DMS 273 (cell line): ENCODE results near the gene KIF17.
A peak's percentile ranks its signal among the peaks of the same experiment; 100 is the strongest.

ENCODE experiments used
- DNase-seq: peaks from one replicate; lab custom pipeline; 2025; ENCODE audit not compliant: unreplicated experiment; lab: John Stamatoyannopoulos, UW

KIF17 gene

DNA sequence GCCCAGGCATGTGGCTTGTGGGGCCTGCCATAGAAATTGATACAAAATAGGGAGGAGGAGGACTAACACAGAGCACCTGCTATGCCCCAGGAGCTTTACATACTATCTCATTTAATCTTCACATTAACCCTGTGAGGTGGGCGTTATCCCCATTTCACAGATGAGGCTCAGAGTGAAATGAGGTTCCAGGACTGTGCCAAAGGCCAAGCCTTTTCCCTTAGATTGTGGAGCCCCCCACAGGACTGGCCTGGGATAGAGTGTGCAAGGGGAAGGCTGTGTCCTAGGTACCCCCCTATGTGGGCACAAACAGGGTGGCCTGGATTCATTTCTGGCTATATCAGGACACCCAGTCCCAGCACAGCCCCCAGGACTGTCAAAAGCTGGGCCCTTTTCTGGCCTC lies 54.4 kb downstream of the KIF17 start:
- DNase-seq, result peak; percentile 47

DNA sequence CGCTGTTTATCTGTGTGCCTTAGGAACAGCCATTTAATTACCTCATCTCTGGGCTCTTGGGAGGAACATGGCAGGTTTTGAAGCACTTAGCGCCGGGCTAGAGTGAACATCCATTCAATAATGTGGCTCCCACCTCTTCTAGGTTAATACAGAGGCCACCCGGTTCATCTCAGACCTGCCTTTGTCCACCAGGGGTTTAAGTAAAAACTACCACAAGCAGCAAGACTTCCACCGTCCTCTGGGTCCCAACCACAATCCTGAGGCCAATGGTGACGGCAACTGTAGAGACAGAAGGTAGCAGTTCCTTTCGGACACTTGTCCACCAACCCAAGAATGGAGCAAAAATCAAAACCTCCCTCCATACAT lies 55.7 kb downstream of the KIF17 start:
- peak; percentile 53 for DNase-seq

DNA sequence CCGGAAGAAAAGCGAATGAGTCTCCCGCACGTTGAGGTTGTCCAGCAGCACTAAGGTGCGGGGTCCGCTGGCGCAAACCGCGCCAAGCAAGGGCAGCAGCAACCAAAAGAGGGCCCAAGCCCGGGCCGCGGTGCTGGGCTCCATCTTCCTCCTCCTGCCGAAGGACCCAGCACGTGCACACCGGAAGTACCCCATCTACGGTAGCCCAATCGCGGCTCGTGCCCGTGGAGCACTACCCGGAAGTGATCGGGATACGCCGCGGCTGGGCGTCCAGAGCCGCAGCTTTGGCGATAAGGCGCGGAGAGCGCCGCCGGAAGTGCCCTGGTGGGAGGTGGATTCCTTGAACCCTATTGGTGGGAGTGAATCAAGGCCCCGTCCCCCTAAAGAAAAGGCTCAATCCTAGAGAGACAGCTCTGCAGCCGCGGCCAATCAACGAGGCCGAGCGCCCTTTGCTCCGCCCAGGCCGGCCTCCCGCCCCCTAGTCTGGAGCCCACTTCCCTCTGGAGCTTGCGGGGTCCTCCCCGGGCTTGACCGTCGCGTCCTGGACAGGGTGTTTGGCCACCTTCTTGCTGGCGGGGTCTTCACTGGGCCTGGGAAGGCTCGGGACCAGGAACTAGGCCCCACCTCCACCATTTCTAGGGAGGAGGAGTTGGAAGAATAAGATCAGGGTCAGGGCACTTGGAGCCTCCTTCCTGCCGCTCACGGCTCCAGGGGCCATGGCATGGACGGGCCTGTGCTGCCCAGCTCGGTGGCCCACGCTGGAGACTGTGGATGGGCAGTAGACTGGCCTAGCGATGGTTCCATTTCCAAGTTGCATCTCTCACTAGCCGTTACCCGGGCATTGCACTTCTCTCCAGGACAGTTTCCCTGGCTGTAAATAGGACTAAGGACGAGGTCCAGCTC lies 56.3 kb downstream of the KIF17 start, which contains the start of gene DDOST:
TSS of gene DDOST (minus strand) at position 163 of the 903 bp plus-strand sequence. CDS start at position 144, 19 bp downstream.
- DNase-seq, result peak; percentile 99

DNA sequence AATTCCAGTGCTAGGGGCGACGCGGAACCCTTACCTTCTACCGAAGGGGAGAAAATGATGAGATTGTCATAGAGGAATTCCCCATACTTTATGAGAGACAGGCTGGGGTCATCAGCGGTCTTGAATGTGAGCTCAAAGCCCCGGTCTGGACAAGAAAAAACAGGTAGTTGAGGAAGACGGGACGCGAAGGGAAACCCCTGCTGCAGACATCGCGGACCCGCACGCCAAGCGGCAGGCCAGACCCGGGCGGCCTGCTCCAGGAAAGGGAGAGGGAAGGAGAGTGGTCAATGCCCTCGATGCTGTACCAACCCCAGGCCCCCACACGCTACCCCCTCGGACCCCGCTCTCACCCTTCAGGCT lies 57.0 kb downstream of the KIF17 start:
- peak; percentile 53 for DNase-seq

DNA sequence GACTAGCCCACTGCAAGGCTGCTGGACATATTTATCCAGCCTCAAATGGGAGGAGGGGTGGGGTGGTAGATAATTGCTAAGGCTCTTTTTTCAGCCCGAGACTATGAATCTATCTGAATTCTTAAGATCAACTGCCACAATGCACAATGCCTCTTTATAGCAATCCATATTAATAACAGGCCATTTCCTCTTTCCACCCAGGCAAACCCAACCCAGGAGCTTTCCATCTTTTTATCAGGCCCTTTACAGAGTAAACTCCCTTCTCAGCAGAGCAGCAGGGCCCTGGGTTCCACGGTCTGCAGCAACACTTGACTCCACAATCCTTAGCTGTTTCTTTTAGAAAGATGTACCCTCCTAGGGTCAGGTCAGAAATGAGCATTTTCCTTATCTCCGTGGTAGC lies 57.4 kb downstream of the KIF17 start:
- no peak for DNase-seq

DNA sequence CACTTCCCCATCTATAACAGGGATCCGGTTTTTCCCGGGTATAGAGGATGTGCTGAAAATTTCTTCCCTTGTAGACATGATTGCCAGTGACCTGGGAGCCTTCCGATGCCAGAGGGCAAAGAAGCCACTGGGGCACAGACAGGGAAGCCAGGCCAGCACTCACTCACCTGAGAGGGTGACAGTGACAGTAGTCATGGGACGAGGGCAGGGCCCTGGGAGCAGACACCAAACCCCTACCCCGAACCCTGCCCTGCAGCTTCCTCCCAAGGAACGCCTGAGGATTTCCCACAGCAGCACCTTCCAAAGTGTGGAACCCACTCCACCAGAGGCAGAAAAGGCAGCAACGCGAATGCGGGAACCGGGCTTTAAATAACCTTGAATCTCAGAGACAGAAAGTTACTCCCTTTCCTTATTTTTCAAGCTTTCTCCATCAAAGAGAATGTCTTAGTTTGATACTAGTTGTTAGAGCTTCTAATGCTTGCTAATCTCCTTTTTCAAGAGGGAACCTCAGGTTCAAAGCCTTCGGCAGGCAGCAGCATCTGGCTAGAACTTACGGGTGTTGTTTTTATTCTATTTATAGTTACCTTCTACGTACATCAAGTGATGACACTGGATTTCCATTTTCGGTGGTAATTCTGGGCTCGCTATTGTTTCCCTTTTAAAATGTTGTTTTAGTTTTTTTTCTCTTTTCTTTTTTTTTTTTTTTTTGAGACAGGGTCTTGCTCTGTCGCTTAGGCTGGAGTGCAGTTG lies 59.5 kb downstream of the KIF17 start:
- no peak for DNase-seq

DNA sequence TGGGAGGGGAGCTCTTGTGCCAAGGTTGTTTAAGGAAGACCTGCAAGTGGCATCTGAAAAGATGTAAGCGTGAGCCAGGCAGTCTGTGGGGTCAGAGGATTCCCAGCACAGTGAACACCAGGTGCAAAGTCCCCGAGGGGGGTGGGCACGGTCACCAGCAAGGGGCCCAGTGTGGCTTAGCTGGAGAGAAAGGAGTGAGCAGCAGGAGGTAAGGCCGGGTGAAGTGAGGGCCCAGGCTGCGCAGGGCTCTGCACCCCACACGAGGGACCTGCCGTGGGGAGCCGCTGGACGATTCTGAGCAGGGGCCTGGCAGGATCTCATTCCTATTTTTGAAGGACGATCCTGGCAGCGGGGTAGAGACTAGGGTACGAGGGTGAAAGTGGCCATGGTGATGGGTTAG lies 60.8 kb downstream of the KIF17 start:
- DNase-seq, result no peak

DNA sequence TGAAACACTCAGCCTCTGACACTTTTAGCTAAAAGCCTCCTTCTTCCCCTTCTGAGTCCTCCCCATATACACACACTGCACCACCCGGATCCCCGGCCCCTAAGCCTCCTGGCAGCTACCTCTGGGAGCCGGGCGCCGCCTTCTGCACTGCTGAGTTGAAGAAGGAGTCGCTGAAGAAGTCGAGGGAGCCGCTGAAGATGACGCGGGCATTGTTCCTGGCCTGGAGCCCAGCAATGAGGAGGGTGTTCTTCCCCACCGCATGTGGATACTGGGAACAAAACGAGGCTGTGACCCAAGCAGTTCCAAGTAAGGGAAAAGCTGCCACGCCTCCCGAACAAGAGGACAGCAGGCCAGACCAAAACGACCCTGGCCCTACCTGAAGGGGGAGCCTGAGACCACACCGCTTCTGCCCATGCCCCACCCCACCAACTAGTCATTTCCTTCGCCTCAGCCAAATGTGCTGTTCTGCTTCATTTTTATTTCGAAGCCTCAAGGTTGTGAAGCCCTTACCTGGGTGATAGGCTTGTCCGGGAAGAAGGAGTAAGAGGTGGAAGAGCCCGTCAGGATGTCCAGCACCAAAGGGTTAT lies 63.6 kb downstream of the KIF17 start:
- DNase-seq, result no peak

DNA sequence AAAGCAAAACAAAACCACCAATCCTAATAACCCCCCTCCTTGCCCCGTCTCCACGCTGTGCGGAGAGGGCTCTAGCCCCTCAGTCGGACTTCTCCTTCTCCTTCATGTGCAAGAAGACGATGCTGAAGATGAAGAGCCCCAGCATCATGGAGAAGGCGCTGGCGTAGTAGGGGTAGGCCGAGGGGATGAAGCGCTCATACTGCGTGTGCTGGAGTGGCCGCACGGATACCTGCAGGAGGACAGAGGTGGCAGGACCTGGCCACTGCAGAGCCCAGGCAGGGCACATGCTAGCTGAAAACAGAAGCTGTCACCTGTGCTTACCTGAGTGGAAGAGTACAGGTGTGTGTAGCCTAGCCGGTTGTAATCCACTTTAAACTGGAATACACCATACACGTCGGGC lies 65.5 kb downstream of the KIF17 start:
- no peak for DNase-seq

DNA sequence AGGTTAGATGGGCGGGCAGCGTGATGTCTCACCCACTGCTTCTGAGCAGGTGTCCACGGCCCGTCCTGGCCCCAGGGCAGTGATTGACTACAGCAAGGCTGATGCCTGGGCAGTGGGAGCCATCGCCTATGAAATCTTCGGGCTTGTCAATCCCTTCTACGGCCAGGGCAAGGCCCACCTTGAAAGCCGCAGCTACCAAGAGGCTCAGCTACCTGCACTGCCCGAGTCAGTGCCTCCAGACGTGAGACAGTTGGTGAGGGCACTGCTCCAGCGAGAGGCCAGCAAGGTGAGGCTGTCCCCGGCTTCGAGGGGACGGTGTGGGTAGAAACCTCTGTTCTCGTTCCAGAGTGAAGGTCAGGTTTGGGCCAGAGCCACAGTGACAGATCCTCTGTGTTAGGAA lies 68.9 kb downstream of the KIF17 start:
- no peak for DNase-seq

DNA sequence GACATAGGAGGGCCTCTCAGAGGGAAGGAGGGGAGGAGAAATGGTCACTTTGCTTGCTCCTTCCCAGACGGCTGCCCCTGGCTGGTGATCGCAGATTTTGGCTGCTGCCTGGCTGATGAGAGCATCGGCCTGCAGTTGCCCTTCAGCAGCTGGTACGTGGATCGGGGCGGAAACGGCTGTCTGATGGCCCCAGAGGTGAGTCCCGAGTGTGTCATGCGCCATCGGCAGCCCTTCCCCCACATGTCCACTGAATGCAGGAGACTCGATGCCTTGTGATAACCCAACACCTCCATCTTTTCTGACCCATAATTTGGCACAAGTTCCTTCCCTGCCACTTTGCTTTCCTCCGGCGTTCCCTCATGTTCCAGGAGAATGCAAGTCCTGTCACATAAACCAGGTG lies 69.4 kb downstream of the KIF17 start:
- no peak for DNase-seq

DNA sequence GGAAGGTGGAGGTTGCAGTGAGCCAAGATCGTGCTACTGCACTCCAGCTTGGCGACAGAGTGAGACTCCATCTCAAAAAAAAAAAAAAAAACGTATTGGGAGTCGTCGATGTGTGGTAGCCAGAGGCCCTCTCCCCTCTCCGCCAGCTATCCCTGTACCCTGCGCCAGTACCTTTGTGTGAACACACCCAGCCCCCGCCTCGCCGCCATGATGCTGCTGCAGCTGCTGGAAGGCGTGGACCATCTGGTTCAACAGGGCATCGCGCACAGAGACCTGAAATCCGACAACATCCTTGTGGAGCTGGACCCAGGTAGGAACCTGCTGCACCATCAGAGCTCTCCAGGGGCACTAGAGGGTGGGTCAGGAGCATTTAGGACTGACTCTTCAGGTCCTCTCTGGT lies 72.4 kb downstream of the KIF17 start:
- DNase-seq, result no peak

DNA sequence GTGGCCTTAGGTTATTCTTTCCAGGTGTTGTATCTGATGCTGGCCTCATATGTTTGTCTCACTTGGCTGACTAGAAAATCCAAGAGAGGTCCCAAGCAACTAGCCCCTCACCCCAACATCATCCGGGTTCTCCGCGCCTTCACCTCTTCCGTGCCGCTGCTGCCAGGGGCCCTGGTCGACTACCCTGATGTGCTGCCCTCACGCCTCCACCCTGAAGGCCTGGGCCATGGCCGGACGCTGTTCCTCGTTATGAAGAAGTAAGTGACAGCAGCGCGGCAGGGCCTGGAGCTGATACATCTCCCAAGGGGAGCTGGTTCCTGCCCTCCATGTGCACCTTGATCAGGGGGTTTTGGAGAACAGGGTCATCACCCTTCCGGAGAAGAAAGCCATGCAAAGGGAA lies 73.4 kb downstream of the KIF17 start:
- no peak for DNase-seq

DNA sequence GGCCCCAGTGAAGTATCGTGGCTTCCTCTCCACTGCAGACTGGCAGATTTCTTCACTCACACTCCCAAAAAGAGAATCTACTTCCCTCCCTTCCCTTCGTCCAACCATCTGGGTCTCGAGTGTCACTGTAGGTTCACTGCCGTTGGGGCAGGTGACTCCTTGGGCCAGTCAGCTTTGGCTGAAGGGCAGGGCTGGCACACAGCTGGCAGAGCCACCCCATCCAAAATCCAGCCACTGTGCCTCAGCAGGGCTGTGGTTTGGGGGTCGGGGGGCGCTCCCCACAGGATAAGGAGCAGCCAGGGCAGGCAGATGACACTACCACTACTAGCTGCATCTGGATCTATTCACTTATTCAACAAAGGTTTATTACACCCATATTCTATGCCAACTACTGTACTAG lies 74.7 kb downstream of the KIF17 start:
- no peak for DNase-seq

DNA sequence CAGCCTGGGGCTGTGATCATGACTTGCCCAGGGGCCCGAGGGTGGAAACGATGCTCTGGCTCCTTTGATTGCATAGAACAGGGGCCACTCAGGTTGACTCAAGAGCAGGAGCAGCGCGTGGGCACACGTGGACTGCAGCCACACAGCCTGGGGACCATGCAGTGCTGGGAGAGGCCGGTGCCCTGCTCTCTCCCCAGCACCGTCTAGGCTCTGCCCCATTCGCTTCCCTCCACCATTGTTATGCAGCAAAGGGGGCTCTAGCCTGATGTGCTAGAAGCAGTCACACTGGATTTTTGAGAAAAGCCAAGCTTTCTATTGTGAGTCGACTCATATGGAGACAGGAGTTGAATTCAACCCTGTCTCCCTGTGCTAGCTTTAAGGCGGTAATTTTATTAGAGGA lies 75.8 kb downstream of the KIF17 start:
- DNase-seq, result no peak

DNA sequence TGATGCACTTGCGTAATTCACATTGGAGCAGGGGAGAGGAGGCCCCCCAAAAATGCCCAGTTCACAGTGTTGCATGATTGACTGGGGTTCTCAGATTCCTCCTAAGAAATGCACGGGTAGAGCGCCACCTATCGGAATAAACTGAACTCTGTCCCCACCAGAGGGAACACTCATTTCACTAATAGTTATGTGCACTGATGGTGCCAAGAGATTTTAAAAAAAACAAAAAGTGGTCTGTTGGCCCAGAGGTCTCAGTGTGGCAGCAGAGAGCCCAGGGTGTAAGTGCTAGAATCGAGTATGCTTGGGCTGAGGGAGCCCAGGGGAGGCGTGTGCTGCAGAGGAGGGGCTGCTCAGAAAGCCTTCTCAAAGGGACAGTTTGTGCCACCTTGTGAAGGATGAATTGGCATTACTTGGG lies 77.6 kb downstream of the KIF17 start:
- peak; percentile 75 for DNase-seq

DNA sequence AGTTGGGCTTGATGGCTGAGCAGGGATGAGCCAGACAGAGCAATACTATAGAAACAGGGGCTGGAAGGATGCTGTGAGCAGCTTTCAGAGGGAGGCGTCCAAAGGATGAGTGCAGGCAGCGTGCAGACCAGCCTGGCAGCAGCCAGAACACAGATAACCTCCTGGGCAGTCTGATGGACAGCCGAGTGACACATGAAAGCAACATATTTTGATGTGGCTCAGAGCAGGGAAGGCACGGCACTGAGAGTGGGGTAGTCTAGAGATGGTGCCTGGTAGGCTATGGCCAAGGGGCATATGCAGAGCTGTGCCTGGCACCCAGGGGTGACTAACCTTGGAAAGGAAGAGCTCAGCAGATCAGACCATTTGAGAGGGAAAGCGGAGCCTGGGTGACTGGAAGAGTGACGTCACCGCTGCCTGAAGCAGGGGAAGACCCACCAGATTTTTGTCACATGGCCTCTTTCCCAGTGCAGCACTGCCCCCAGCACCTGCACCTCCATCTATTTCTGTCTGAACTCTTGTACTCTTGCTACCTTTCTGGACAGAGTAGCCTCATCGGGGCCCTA lies 80.9 kb downstream of the KIF17 start:
- no peak for DNase-seq

DNA sequence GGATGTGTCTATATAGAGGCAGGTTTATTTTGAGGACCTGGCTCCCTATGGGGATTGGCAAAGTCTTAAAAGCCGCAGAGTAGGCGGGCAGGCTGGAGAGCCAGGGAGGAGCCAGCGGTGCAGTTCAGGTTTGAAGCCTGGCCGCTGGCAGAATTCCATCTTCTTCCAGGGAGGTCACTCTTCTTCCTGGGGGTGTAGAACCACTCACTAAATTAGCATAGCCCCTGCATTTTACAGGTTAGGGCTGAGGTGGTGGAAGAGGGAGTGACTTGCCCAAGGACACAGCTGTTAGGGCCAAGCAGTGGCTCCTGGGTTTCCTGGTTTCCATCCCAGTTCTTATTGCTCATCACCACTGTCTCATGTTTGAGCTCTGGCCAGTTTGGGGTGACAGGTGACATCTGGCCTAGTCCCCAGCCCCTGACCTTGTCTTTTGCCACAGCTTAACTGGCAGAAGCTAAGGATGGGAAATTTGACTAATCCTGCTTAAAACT lies 83.2 kb downstream of the KIF17 start:
- DNase-seq, result peak; percentile 76

DNA sequence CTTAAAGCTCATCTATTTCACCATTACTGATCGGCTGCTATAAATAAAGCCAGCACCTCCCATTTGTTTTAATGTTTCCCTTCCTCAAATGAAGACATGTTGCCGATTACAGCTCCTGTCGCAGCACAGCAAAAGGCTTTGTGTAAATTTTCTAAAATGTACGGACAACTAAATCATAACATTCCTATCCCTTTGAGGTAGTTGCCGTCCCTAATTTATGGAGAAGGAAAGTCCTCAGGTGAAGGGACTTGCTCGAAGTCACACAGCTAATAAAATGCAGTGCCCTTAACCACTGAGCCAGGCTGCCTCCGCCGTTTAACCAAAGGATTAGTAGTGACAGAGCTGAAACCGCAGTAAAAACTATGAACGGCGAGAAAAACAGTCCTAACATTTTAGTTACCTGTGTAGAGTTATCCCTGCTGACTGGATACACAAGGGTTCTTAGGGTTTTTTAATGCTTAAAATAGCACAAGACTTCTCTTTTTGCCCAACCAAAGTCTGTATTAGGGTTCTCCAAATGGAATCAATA lies 83.7 kb downstream of the KIF17 start:
- DNase-seq, result peak; percentile 52

DNA sequence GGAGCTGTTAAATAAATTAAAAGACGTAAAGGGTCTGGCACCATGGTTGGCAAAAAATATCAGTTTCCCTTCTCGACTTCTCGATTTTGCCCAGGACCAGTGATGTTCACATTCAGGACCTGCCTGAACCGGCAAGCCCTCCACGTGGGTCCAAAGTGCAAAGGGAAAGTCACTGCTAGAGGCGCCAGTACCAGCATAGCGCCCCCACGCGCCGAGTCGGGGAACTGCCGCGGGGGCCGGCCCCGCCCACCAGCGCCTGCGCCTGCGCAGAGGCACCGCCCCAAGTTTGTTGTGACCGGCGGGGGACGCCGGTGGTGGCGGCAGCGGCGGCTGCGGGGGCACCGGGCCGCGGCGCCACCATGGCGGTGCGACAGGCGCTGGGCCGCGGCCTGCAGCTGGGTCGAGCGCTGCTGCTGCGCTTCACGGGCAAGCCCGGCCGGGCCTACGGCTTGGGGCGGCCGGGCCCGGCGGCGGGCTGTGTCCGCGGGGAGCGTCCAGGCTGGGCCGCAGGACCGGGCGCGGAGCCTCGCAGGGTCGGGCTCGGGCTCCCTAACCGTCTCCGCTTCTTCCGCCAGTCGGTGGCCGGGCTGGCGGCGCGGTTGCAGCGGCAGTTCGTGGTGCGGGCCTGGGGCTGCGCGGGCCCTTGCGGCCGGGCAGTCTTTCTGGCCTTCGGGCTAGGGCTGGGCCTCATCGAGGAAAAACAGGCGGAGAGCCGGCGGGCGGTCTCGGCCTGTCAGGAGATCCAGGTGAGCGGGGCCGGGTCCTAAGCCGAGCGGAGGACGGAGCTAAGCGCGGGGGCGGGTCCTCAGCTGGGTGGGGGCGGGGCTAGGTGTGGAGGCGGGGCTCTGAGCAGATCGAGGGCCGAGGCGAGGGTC lies 84.4 kb downstream of the KIF17 start, which contains the start of gene PINK1:
TSS of gene PINK1 (plus strand) at position 269 of the 875 bp plus-strand sequence. CDS start at position 360, 91 bp downstream.
- DNase-seq, result peak; percentile 87
